Activated T-cell treated with anti-CD3 and anti-CD28 coated beads, Interleukin-2, amount 50 U/mL, for 1 hour (primary cell): ENCODE results near the gene RARRES1.

ENCODE experiments used
- DNase-seq: peaks from one replicate; pipeline ENCODE4 v3.0.0-alpha.2; 2020

Gene RARRES1

DNA sequence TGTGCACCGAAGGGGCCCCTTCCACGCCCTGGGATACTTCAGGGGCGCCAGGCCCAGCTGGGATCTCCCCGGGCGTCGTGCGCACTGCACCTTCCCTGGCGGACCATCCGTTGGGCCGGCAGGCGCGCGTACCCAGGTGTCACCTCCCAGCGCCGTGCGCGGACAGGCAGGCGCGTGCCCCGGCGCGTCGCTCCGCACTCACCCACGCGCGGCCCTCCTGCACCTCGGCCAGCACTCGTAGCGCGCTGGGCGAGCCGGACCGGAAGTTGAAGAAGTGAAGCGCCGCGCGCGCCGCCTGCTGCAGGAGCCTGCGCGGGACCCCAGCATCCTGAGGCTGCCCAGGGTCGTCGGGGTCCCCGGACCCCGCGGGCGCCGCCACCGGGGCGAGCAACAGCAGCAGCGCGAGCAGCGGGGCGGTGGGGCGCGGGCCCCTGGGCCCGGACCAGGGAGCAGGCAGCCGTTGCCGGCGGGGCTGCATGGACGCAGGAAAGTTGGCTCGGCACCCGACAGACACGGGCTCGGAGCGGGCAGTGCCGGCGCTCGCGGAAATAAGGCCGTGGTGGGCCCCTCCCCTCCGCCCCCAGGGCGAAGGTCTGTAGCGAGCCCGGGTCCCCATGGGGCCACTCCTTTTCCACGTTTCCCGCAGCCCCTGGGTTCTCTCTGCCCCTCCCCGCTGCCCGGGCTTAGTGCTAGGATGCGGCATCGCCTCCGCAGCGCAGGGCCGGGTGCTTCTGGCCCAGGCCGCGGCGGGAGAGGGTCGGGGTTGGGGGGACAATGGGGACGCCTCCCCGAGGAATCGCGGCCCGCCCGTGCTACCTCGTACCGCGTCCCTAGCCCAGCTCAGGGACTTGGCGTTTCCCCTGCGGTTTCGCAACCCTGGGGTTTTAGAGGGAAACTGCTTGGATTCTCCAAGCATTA, at the start of gene RARRES1:
RARRES1 (minus strand) TSS at position 520 of the 918 bp plus-strand sequence; CDS start at position 478, 42 bp downstream.
- DNase-seq, result peak; percentile 31

GRCh38 chr3:158781849-158782248, 49.6 kb upstream of the RARRES1 start:
- DNase-seq, result no peak

- no peak for DNase-seq
Measured at GRCh38 chr3:158781191-158781590, 48.9 kb upstream of the RARRES1 start.

GRCh38 chr3:158780766-158781165, 48.5 kb upstream of the RARRES1 start:
- no peak for DNase-seq

GRCh38 chr3:158777161-158777873, 45.1 kb upstream of the RARRES1 start:
- no peak for DNase-seq

GRCh38 chr3:158776531-158776930, 44.3 kb upstream of the RARRES1 start:
- no peak for DNase-seq

DNA sequence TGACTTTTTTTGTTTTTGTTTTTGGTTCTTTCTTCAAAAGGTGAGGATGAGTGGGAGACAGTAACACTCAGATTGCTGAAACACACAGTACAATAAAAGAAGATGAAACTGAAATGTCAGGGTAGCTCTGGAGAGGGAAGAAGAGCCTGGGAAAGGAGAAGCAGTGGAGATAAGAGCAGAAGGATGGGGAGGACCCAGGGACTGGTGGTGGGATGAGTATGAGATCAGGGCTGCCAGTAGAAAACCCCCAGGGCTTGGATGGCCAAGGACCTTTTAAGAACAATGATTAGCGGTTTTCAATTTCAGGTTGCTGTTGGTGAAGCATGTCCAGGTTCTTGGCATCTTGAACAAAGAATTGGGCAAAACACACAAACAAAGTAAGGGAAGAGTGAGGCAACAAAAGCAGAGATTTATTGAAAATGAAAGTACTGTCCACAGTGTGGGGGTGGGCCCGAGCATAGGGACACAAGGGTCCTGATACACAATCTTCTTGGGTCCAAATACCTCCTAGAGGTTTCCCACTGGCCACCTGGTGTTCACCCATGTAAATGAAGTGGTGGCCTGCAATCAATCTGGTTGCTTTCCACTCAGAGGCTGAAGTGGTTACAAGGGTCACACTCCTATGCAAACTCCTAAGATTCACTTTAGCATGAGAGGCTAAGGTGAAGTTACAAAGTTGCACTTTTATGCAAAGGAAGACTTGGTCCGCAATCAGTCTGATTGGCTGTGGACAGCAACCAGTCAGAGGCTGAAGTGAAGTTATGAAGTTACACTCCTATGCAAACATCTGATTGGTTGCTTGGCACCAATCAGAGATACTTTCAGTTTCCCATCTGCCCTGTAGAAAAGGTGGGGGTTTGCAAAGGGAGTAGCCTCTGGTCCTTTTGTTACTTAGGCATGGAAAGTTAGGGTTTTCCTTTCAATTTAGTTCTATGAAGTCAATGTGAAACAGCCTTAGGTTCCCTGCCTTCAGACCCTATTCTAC, 43.5 kb upstream of the RARRES1 start:
- no peak for DNase-seq

- DNase-seq, result no peak
Measured at GRCh38 chr3:158774965-158775364, 42.7 kb upstream of the RARRES1 start.

- DNase-seq, result no peak
Measured at GRCh38 chr3:158773845-158774830, 41.9 kb upstream of the RARRES1 start.

DNA sequence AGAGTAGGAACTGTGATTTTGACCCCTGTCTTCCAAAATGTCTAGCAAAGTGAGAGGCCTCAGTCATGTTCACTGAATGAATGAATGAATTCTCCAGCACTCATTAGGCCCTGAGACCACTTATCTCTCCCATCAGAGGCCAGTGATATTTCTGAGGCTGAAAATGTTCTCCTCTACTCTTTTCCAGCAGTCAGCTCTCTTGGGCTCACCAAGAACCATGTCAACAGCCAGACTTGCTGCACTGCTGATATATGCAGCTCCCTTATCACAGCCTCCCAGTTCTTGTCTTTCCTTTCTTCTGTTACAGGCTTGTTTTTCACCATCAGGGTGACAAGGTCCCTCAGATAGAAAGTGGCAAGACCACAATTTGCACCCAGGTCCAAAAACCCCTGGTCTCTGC, 40.9 kb upstream of the RARRES1 start:
- no peak for DNase-seq

DNA sequence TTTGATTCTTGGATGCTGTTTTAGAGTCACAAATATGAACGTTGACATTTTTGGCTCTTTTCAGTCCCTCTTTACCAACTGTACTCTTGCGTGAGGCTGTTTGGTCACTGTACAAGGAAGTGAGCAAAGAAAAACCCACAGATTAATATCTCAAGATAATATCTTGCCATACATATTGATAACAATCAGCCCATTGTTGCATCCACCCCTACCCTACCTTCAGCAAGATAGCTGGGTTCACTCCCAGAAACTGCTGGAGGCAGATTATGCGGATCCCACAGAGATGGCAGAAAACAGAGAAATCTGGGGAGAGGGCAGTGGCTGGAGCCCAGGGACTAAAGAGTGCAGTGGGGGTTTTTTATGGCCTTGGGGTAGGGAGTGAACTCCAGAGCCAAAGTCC, 39.7 kb upstream of the RARRES1 start:
- DNase-seq, result no peak

GRCh38 chr3:158771577-158771976, 39.3 kb upstream of the RARRES1 start:
- DNase-seq, result no peak

- DNase-seq, result no peak
Measured at GRCh38 chr3:158770741-158771350, 38.6 kb upstream of the RARRES1 start.

DNA sequence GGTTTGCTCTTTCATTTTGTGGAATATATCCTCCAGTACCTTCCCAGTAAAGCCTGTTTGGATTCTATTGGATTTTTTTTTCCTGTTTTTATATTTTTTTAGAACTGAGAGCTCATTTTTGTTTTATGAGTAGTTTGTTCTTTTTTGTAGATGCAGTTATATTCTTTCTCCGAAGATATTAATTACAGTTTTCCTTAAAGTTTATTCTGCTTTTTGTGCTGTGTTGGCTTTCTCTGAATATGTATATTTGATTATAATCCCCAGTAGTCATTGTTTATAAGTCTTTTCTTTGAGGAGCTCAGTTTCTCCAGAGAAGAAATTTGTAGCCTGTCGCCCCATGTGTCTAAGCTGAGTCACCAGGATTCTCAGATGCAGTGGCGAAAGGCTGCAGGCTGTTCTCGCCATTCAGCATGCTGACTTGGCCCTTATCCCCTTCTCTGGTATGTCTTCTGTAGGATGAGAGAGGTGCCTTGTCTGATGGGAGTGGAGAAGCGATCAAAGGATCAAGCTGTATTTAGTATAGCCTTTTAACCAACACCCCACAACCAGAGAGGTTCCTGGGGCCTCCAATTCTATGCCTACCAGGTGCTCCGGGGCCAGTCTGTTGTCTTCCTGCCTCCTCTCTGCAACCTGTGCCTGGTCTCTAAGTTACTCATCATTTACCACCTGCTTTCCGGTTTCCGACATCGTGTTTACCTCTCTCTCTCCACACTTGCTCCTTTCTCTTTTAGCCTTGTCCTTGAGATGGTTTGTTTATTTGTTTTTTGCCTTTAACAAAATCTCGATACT, 37.9 kb upstream of the RARRES1 start:
- DNase-seq, result no peak

GRCh38 chr3:158769549-158769948, 37.3 kb upstream of the RARRES1 start:
- no peak for DNase-seq

- DNase-seq, result no peak
Measured at GRCh38 chr3:158768881-158769543, 36.8 kb upstream of the RARRES1 start.

GRCh38 chr3:158768361-158768787, 36.1 kb upstream of the RARRES1 start:
- no peak for DNase-seq

- DNase-seq, result no peak
Measured at GRCh38 chr3:158766364-158766763, 34.1 kb upstream of the RARRES1 start.

- DNase-seq, result no peak
Measured at GRCh38 chr3:158765518-158766205, 33.4 kb upstream of the RARRES1 start.
